Measurements from ENCODE around the gene IRF8.
"Not testable (repeated sequence)": the region's sequence is repeated elsewhere in the genome, so short reads cannot be mapped to it uniquely, and the experiment has no call there.

IRF8 gene

GRCh38 chr16:85935974-85936760 lies 37.2 kb downstream of the IRF8 start:
- DNase-seq (ENCODE audit: low spot score) = no peak

DNA sequence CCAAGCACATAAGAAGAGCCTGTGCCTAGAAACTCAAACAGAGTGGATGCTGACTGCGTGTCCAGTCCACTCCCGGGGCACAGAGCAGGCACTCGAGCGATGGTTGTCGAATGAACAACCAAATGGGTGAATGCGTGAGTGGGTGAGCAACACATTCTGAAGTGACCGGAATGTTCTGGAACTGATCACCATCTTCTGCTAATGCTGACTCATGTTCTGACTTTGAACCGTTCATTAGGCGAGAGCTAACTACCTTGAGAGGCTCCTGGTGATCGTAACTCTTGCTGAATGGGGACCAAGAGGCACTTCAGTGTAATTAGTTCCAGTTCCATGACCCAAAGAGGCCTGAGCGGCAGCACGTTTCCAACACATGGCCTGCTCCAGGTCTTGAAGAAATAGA lies 37.9 kb downstream of the IRF8 start:
- DNase-seq (ENCODE audit: low spot score) = no peak

GRCh38 chr16:85940214-85940613 lies 41.3 kb downstream of the IRF8 start:
- DNase-seq (ENCODE audit: low spot score) = no peak

DNA sequence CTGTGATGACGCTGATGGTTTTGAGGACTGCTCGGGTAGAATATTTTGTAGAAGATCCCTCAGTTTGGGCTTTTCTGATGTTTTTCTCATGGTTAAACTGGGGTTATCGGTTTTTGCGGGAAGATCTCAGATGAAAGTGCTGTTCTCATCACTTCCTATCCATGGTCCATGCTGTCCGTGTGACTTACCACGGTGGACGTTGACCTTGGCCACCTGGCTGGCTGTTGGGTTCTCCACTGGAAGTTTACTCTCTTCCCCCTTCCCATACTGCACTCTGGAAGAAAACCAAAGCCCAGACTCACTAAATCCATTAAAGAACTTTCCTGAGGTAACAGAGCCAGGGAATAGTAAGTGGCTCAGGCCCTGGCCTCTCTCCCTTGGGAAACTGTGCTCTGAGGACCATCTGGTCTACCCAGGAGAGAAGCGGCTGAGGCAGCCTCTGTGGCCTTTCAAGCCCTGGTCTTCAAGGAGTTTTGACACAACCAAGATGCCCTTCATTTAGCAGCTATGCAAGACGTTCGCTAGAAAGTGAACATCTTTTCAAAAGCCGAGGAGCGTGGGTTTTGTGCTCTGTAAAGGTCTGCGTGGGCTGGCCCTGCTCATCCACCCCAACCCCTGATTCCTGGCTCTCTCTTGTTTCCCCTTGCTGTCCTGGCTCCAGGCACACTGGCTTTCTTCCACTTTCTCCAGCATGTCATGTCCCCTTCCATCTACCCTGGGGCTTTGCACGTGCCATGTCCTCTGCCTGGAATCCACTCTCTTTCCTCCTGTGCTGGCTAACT lies 43.1 kb downstream of the IRF8 start:
- DNase-seq (ENCODE audit: low spot score) = no peak

GRCh38 chr16:85942659-85943058 lies 43.7 kb downstream of the IRF8 start:
- not testable (repeated sequence) for DNase-seq (ENCODE audit: low spot score)

DNA sequence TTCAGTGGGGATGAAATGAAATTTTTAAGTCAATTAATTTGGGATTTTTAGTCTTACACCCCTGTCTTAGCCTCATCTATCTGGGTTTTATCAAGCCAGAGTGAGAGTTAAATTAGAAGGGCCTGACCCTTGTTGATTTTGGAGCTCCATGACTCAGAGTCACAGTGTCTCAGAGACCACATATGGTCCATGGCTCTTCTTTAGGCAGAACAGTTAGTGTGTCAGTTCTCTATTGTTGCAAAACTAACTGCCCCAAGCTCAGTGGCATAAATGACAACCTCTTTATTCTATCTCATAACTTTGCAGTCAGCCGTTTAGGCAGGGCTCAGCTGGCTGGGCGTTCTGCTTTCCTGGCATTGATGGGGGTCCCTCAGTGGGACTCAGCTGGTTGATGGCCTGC lies 44.7 kb downstream of the IRF8 start:
- no peak for DNase-seq (ENCODE audit: low spot score)

DNA sequence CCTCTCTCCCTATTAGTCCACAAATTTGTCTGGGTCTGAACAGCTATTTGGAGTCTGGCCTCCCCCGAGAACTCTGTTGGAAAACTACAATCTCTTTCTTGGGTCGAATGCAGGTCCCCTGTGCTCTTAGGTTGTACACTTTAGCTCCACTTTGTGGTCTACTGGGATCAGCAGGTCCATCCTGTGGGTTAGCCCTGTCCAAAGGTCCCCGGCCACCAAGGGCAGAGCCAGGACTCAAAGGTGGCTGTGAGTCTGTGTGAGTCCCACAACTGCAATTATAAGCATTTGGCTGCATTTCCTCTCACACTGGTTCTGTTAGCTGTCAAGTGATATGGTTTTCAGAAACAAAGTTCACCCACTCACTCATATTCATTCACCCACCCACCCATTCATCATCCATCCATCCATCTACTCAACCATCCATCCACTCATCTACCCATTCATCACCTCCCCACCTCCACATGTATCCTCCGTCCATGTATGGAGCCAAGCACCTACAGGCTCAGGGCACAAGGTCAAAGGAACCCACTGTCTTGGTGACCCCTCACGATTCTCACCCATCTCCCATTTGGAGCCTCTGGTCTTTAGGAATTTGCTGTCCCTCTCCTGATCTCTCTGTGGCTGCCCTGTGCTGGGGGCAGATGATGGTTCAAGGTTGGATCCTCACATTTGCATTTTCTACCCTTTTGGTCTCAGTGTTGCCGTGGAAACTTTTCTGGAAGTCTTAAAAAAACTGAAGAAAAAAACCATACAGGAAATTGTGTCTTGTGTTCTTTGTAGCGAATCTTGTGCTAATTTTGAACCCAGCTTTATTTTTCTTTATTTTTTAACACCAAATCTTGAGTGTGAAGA lies 45.8 kb downstream of the IRF8 start:
- DNase-seq (ENCODE audit: low spot score) = no peak

DNA sequence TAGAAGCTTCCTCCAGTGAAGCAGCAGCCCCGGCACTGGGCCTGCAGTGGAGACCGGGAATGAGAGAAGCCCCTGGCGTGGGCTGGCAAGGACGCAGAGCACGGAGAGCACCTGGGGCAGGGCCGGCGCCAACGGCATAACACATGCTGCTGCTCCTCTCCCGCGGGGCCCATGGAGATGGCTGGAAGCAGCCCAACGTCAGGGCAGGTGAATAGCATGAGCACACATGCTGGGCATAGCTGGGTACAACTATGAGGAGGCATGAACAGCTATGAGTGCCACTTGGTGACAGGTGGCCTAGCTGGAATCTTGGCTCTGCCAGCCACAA lies 46.4 kb downstream of the IRF8 start:
- peak; percentile 79 for DNase-seq (ENCODE audit: low spot score)

GRCh38 chr16:85946541-85947124 lies 47.7 kb downstream of the IRF8 start:
- DNase-seq (ENCODE audit: low spot score) = no peak

GRCh38 chr16:85947230-85948137 lies 48.5 kb downstream of the IRF8 start:
- DNase-seq (ENCODE audit: low spot score) = no peak

GRCh38 chr16:85948138-85948509 lies 49.2 kb downstream of the IRF8 start:
- no peak for DNase-seq (ENCODE audit: low spot score)

- no peak for DNase-seq (ENCODE audit: low spot score)
Measured at GRCh38 chr16:85948616-85949265, 49.8 kb downstream of the IRF8 start.

DNA sequence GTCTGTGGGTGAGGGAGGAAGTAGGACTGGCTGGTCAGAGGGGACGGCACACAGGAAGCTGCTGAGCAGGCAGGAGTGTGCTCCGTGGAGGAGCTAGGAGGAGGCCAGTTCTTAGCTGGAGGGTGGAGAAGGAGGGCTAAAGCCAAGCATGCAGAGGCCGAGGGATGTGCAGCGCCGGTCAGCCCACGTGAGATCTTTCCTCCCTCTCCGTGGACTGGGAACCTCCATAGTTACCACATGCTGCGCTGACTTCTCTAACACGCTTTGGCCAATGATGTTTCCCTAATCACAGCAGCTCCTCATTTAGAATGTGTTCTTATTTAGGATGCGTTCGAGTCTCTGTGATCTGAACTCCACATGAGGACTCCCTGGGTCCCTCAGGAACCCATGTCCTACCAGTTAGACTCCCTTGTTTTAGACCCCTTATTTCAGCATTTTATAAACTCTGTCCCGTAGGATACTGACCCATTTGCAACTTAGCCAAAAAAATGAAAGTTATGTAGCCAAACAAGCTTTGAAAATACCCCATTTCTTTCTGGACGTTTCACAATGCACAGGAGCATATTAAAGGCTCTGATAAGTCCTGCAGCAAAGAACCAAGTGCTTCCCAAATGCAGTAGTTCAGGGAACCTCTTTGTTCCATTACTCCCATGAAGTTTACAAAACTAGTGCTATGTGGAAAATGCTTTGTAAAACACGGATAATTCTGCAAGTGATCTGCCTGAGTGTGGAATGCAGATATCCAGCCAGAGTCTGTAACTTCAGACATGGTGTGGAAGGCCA lies 51.4 kb downstream of the IRF8 start:
- no peak for DNase-seq (ENCODE audit: low spot score)

- no peak for DNase-seq (ENCODE audit: low spot score)
Measured at GRCh38 chr16:85952197-85952596, 53.2 kb downstream of the IRF8 start.

DNA sequence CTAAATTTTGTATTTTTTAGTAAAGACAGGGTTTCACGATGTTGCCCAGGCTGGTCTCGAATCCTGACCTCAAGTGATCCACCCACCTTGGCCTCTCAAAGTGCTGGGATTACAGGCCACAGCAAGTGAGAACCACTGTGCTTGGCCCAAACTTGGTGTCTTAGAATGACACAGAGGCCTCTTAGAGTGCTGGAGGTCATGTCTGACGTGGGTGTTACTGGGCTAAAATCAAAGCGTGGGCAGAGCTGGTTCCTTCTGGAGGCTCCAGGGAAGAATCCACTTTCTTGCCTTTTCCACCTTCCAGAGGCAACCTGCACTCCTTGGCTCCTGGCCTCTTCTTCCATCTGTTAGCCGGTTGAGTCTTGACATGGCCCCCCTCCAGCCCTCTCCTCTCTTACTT lies 53.8 kb downstream of the IRF8 start:
- no peak for DNase-seq (ENCODE audit: low spot score)

- DNase-seq (ENCODE audit: low spot score) = no peak
Measured at GRCh38 chr16:85954927-85955519, 56.1 kb downstream of the IRF8 start.

DNA sequence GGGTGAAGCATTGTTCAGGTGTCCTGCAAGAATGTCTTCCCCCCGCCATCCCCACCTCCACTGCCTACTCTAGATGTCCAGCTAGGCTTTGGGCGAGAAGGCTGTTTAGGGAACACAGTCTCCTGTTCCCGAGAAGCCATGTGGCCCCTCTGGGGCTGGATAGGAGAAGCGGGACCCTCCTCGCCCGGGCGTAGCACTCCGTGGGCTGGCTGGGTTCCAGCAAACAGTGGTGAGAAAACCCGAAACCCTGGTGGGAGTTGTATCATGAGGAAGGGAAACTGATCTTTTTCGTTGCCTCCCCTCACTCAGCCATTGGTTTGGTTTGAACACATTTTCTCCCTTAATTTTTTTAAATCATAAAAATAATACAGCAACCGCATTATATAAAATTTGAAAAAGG lies 56.6 kb downstream of the IRF8 start:
- no peak for DNase-seq (ENCODE audit: low spot score)

- DNase-seq (ENCODE audit: low spot score) = no peak
Measured at GRCh38 chr16:85956426-85956825, 57.5 kb downstream of the IRF8 start.

DNA sequence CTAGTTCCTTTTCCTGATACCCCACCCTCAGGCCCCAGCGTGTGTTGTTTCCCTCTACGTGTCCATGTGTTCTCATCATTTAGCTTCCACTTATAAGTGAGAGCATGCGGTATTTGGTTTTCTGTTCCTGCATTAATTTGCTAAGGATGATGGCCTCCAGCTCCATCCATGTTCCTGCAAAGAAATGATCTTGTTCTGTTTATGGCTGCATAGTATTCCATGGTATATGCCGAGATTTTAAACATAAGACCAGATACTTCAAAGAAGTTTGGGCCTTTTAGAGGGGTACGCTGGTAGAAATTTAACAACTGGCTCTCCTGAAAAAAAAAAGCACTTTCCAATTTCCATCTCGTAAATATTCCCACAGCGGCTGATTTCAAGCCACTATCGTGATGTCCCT lies 59.8 kb downstream of the IRF8 start:
- DNase-seq (ENCODE audit: low spot score) = no peak

DNA sequence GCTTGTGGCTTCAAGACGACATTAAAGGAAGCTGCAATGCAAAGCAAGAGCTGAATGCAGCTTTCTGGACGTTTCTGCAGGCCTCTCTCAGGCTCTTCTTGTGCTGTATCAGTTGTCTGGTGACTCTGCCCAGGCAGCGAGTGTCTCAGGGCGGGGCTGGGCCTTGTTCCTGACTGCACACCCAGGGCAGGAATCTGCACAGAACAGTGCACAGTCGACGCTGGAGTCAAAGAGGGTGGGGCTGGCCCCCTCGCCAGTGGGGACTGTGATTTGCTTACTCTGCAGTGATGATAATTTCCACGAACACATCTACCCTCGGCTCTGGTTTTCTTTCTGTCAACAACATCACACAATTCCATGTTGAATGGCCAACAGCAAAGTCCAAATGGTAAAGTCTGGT lies 60.7 kb downstream of the IRF8 start:
- DNase-seq (ENCODE audit: low spot score) = no peak

All from cerebellar cortex (tissue), 1 donor.